Ascending aorta (tissue), 2 donors: Measurements from ENCODE around the gene ASAP2. TPM values are rescaled to one million over a fixed set of nuclear protein-coding genes. Genes with fewer than 3 reads are reported as not detected.

Experiments used
- DNase-seq, 2 donors: peaks; one replicate each; pipeline ENCODE4 v3.0.0-alpha.2; 2019; ENCODE audit warnings: low spot score in 2 of 2
- H3K27ac ChIP-seq, 2 donors: fragments of 200-600 bp; sonication (generic); one replicate each; pipeline ENCODE4 v1.5.1; 2016 to 2017; ENCODE audit warnings: mild to moderate bottlenecking in 1 of 2
- H3K27me3 ChIP-seq: fragments of 200-600 bp; sonication (generic); one replicate; pipeline ENCODE4 v1.5.1; 2017
- H3K36me3 ChIP-seq, 2 donors: fragments of 200-600 bp; sonication (generic); one replicate each; pipeline ENCODE4 v1.5.1; 2016
- H3K4me1 ChIP-seq, 2 donors: fragments of 200-600 bp; sonication (generic); one replicate each; pipeline ENCODE4 v1.5.1; 2016 to 2017; ENCODE audit warnings: mild to moderate bottlenecking in 1 of 2
- H3K4me3 ChIP-seq, 2 donors: fragments of 200-600 bp; sonication (generic); one replicate each; pipeline ENCODE4 v1.5.1; 2016 to 2017; ENCODE audit warnings: mild to moderate bottlenecking in 1 of 2
- H3K9me3 ChIP-seq, 2 donors: fragments of 200-600 bp; sonication (generic); one replicate each; pipeline ENCODE4 v1.5.1; 2016
- CTCF ChIP-seq, 3 experiments: fragments of 200-600 bp in 2 of 3; fragments of 450-650 bp in 1 of 3; sonication (generic) in 2 of 3; IDR thresholded peaks; one replicate each; pipeline ENCODE4 v1.5.1; 2016 to 2019; ENCODE audit warnings: antibody characterized with exemption in 3 of 3, mild to moderate bottlenecking in 1 of 3, moderate library complexity in 1 of 3
- intact Hi-C: fragments of 100-400 bp; cut with DNase I; formaldehyde crosslinking; loops from one replicate; pipeline ENCODE4 v1.15.1; 2023
- total RNA-seq: library from RNA; depleted of rRNA; stranded (reverse); fragments of >200 nt; gene quantifications from one replicate; pipeline ENCODE4 v1.1.0, GENCODE V29; 2016

The ASAP2 gene
- total RNA-seq, 1 donor from 2014 or later = 56.9 TPM

- TF ChIP-seq CTCF (IDR thresholded peaks at IDR 0.05) = no peak
- H3K27ac ChIP-seq = no peak overlapping the region
These were observed 89.9 kb downstream of the ASAP2 start for GRCh38 chr2:9296559-9296958.

DNA sequence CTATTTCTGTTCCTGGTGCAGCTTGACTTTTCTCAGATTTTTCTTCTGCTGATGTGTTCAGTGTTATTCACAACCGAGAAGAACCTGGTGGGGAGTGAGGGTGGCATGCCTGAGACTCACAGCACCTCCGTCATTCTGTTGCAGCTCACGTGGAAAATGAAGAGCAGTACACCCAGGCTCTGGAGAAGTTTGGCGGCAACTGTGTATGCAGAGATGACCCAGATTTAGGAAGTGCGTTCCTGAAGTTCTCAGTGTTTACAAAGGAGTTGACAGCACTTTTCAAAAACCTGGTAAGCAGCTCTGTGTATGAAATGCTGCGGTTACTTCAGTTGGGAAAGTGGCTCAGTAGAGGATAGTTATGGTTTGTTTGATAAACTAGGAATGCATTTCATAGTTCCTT, 90.5 kb downstream of the ASAP2 start:
- H3K4me3 ChIP-seq = no peak overlapping the region
- H3K9me3 ChIP-seq = no peaks in the 10 kb centered on the region
- H3K4me1 ChIP-seq = peaks cover 3 to 24% of the 10 kb centered on the region in 2 donors
- H3K36me3 ChIP-seq = peaks cover 0 to 5% of the 10 kb centered on the region in 2 donors
- intact Hi-C loops = no loop called here
- peak overlapping the region in 1 of 2 donors; percentile 31 for H3K27ac ChIP-seq
- DNase-seq = no peak
- H3K27me3 ChIP-seq = no peaks in the 10 kb centered on the region
- TF ChIP-seq CTCF (IDR thresholded peaks at IDR 0.05) = no peak

More at GRCh38 chr2:9296559-9296958, 89.9 kb downstream of the ASAP2 start:
- DNase-seq = no peak
- H3K4me1 ChIP-seq = peaks cover 3 to 27% of the 10 kb centered on the region in 2 donors
- peaks cover 0 to 5% of the 10 kb centered on the region in 2 donors for H3K36me3 ChIP-seq
- intact Hi-C loops = no loop called here
- H3K27me3 ChIP-seq = no peaks in the 10 kb centered on the region
- H3K4me3 ChIP-seq = no peak overlapping the region
- H3K9me3 ChIP-seq = no peaks in the 10 kb centered on the region

DNA sequence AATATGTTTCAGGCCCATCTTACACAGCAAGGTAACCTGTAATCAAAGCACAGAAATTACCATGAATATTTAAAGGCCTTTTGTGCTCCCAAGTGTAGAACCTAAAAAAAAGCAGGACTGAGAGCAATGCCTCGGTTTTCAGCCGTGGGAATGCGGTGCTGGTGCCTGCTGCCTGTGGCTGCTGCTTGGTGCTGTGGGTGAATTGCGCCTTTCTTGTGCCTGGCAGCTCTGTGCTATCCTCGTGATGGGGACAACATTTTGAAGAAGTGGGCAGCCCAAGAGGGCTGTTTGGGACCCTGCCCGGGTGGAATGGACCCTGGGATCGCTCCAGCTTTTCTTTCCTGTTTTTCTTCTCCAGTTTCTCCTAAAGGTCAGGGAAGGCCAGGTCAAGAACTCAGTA, 91.2 kb downstream of the ASAP2 start:
- TF ChIP-seq CTCF (IDR thresholded peaks at IDR 0.05) = no peak
- no peaks in the 10 kb centered on the region for H3K9me3 ChIP-seq
- peaks cover 0 to 5% of the 10 kb centered on the region in 2 donors for H3K36me3 ChIP-seq
- no peak overlapping the region for H3K4me3 ChIP-seq
- no peaks in the 10 kb centered on the region for H3K27me3 ChIP-seq
- H3K27ac ChIP-seq = peak overlapping the region in 1 of 2 donors; percentile 31
- H3K4me1 ChIP-seq = peaks cover 3 to 24% of the 10 kb centered on the region in 2 donors
- intact Hi-C loops = no loop called here
- no peak for DNase-seq

- H3K9me3 ChIP-seq = no peaks in the 10 kb centered on the region
- no peaks in the 10 kb centered on the region for H3K27me3 ChIP-seq
- DNase-seq = no peak
- intact Hi-C loops = no loop called here
- H3K4me3 ChIP-seq = no peak overlapping the region
- TF ChIP-seq CTCF (IDR thresholded peaks at IDR 0.05) = no peak
- peaks cover 0 to 5% of the 10 kb centered on the region in 2 donors for H3K36me3 ChIP-seq
- peak overlapping the region in 1 of 2 donors; percentile 0 for H3K27ac ChIP-seq
- peaks cover 0 to 16% of the 10 kb centered on the region in 2 donors for H3K4me1 ChIP-seq
These were observed 92.0 kb downstream of the ASAP2 start for GRCh38 chr2:9298583-9298982.

DNA sequence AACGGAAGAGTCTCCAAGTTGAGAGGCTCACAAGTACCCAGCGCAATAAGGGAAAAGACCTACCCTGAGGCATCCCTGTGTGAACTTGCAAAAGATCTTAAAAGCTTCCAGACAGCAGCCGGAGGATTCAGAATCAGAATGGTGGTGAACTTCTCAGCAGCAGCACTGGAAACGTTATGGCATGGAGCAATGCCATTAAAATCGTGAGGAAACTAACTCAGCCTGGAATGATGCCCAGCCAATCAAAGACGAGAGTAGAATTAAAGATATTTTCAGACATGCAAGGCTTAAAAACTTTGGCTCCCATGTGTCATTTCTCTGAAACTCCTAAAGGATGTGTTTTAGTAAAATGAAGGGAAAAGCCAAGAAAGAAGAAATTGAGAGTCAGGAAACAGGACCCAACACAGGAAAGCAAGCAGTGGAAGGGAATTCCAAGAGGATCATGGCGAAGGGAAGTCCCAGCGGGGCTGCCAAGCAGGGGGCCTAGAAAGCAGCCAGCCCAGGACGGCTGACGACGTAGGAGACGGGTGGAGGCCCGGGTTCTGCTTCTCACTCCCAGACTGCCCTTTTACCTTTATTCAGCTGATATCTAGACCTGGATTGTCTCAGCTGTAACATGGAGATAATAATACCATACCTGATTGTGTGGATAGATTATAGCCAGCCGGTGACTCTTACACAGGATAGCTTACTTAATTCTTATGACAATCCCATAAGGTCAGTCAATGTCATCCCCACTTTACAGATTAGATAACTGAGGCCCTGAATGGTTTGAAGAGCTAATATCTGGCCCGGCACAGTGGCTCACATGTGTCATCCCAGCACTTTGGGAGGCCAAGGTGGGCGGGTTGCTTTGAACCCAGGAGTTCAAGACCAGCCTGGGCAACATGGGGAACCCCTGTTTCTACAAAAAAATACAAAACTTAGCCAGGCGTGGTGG, 92.8 kb downstream of the ASAP2 start:
- no peak for TF ChIP-seq CTCF (IDR thresholded peaks at IDR 0.05)
- H3K4me1 ChIP-seq = peaks cover 0 to 18% of the 10 kb centered on the region in 2 donors
- intact Hi-C loops = no loop called here
- no peaks in the 10 kb centered on the region for H3K27me3 ChIP-seq
- peak overlapping the region in 1 of 2 donors; percentile 21 for H3K27ac ChIP-seq
- H3K9me3 ChIP-seq = no peaks in the 10 kb centered on the region
- DNase-seq = peak in 1 of 2 donors; percentile 41
- peaks cover 0 to 5% of the 10 kb centered on the region in 2 donors for H3K36me3 ChIP-seq
- H3K4me3 ChIP-seq = no peak overlapping the region
